ENCODE measurements around the gene NUDC. TPM values are rescaled to one million over a fixed set of nuclear protein-coding genes. Genes with fewer than 3 reads are reported as not detected.

NUDC gene
- total RNA-seq, 1 donor from 2014 or later, result 60.8 TPM

GRCh38 chr1:26950602-26951001 is 29.1 kb downstream of the NUDC start:
- no peak overlapping the region for H3K4me3 Mint-ChIP-seq (ENCODE audit: unreplicated experiment)
- DNase-seq (ENCODE audit: low spot score), result no peak
- peaks cover 8% of the 10 kb centered on the region for H3K27me3 Mint-ChIP-seq (ENCODE audit: unreplicated experiment)
- H3K9me3 Mint-ChIP-seq (ENCODE audit: unreplicated experiment), result no peaks in the 10 kb centered on the region
- no peak overlapping the region for H3K27ac Mint-ChIP-seq (ENCODE audit: unreplicated experiment)
- no peak for TF ChIP-seq CTCF (IDR thresholded peaks at IDR 0.05; ENCODE audit: unreplicated experiment)
- peaks cover 3% of the 10 kb centered on the region for H3K36me3 Mint-ChIP-seq (ENCODE audit: low read depth, unreplicated experiment)
- no peaks in the 10 kb centered on the region for H3K4me1 Mint-ChIP-seq (ENCODE audit: unreplicated experiment)

- H3K27ac Mint-ChIP-seq (ENCODE audit: unreplicated experiment), result no peak overlapping the region
- H3K4me3 Mint-ChIP-seq (ENCODE audit: unreplicated experiment), result no peak overlapping the region
- no peaks in the 10 kb centered on the region for H3K4me1 Mint-ChIP-seq (ENCODE audit: unreplicated experiment)
- no peak for TF ChIP-seq CTCF (IDR thresholded peaks at IDR 0.05; ENCODE audit: unreplicated experiment)
- no peaks in the 10 kb centered on the region for H3K36me3 Mint-ChIP-seq (ENCODE audit: low read depth, unreplicated experiment)
- H3K9me3 Mint-ChIP-seq (ENCODE audit: unreplicated experiment), result no peaks in the 10 kb centered on the region
- no peak for DNase-seq (ENCODE audit: low spot score)
- peaks cover 8% of the 10 kb centered on the region for H3K27me3 Mint-ChIP-seq (ENCODE audit: unreplicated experiment)
Observed at GRCh38 chr1:26951216-26951615, 29.7 kb downstream of the NUDC start.

- H3K27ac Mint-ChIP-seq (ENCODE audit: unreplicated experiment), result no peak overlapping the region
- no peak for DNase-seq (ENCODE audit: low spot score)
- peaks cover 8% of the 10 kb centered on the region for H3K27me3 Mint-ChIP-seq (ENCODE audit: unreplicated experiment)
- TF ChIP-seq CTCF (IDR thresholded peaks at IDR 0.05; ENCODE audit: unreplicated experiment), result no peak
- H3K4me3 Mint-ChIP-seq (ENCODE audit: unreplicated experiment), result no peak overlapping the region
- H3K9me3 Mint-ChIP-seq (ENCODE audit: unreplicated experiment), result no peaks in the 10 kb centered on the region
- H3K4me1 Mint-ChIP-seq (ENCODE audit: unreplicated experiment), result no peaks in the 10 kb centered on the region
- no peaks in the 10 kb centered on the region for H3K36me3 Mint-ChIP-seq (ENCODE audit: low read depth, unreplicated experiment)
Observed at GRCh38 chr1:26951821-26952497, 30.4 kb downstream of the NUDC start.

GRCh38 chr1:26953374-26953773 is 31.8 kb downstream of the NUDC start:
- Mint-ChIP-seq H3K4me1 (ENCODE audit: unreplicated experiment) (no peaks in the 10 kb centered on the region), H3K27me3 (ENCODE audit: unreplicated experiment) (peaks cover 8% of the 10 kb centered on the region), H3K4me3 (ENCODE audit: unreplicated experiment) (no peak overlapping the region), H3K27ac (ENCODE audit: unreplicated experiment) (no peak overlapping the region), H3K36me3 (ENCODE audit: low read depth, unreplicated experiment) (no peaks in the 10 kb centered on the region), H3K9me3 (ENCODE audit: unreplicated experiment) (no peaks in the 10 kb centered on the region)
- no peak for TF ChIP-seq CTCF (IDR thresholded peaks at IDR 0.05; ENCODE audit: unreplicated experiment)
- no peak for DNase-seq (ENCODE audit: low spot score)

GRCh38 chr1:26956321-26956720 is 34.8 kb downstream of the NUDC start:
- no peak for DNase-seq (ENCODE audit: low spot score)
- Mint-ChIP-seq H3K4me1 (ENCODE audit: unreplicated experiment) (peaks cover 6% of the 10 kb centered on the region), H3K27ac (ENCODE audit: unreplicated experiment) (no peak overlapping the region), H3K36me3 (ENCODE audit: low read depth, unreplicated experiment) (no peaks in the 10 kb centered on the region), H3K27me3 (ENCODE audit: unreplicated experiment) (peaks cover 13% of the 10 kb centered on the region), H3K9me3 (ENCODE audit: unreplicated experiment) (no peaks in the 10 kb centered on the region), H3K4me3 (ENCODE audit: unreplicated experiment) (no peak overlapping the region)
- TF ChIP-seq CTCF (IDR thresholded peaks at IDR 0.05; ENCODE audit: unreplicated experiment), result no peak
